ENCODE results near the gene PDGFA.

The PDGFA gene

DNA sequence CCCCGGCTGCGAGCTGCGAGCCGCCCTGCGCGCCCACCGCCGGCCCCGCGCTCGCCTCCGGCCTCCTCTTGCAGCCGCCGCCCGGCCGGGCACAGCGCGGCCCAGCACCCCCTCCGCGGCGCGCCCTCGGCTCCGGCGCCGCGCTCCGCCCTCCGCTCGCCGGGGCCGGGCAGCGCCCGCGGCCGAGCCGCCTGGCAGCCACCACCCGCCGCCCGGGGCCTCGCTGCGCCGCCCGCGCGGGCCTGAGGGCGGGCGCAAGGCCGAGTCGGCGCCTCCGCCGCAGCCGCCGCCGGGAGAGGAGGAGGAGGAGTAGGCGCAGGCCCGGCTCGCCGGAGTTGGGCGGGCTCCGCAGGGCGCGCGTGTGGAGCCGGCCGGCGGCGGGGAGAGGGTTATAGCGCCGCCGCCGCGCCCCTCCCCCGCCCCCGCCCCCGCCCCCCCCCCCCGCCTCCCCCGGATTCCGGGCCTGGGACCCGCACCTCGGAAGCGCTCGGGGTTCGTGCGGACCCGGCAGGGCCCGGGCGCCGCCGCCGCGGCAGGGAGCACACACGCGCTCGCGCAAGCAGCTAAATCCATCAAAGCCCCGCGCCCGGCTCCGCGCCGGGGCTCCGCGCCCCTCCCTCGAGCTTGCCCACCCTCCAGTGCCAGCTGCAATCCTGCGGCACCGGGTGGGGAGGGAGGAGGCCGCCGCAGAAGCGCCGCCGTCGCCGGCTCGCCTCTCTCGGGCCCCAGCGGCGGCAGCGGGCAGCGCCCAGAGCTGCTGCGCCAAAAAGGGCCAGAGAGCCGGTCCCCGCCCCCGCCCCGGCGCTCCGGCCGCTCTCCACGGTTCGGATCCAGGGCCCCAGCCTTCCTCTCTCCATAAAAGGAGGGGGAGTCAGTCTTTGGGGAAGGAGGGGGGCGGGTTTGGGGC is at the start of gene PDGFA:
Gene PDGFA, minus strand, starts transcription at position 363 of the 907 bp plus-strand sequence. CDS start 845 bp downstream, outside the sequence.
- no peak for DNase-seq (ENCODE audit: low read depth, low spot score)

DNA sequence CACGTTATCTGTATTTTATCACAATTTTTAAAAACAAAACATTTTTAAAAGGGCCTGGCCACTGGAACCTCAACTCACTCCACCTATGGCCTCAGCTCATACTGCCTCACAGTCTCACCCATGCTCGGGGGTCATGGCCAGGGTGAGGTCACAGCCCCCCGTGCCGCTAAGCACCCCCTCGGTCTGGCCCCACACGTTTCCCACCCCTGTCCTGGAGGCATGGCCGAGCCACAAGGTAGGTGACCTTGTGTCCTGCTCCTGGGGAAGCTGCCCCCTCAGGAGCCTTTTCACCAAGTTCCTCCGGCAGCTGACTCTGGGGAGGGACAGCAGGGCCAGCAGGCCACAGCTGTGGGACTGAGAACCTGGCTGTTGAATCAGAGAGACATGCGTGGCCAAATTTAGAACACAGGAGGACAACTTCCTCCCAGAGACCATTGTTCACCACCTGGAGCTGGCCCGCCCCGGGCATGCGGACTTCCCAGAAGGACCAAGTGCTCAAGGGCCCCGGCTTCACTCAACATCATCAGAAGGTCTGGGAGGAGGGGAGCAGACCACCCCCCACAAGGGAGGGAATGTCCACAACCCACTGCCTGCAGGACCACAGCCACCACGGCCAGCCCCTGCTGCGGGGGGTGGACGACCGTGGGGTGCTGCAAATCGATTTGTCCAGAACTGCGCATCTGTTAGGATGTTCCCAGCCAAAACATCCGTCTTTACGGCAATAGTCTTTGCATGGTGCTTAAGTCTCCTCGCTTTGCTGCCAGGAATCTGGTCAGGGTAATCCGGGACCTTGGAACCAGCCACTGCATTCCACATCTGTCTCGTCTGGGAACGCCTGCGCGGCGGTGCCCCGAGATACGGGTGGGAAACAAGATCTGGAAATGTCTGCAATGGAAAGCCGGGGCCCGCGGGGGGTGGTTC is 48.6 kb upstream of the PDGFA start:
- no peak for DNase-seq (ENCODE audit: low read depth, low spot score)

DNA sequence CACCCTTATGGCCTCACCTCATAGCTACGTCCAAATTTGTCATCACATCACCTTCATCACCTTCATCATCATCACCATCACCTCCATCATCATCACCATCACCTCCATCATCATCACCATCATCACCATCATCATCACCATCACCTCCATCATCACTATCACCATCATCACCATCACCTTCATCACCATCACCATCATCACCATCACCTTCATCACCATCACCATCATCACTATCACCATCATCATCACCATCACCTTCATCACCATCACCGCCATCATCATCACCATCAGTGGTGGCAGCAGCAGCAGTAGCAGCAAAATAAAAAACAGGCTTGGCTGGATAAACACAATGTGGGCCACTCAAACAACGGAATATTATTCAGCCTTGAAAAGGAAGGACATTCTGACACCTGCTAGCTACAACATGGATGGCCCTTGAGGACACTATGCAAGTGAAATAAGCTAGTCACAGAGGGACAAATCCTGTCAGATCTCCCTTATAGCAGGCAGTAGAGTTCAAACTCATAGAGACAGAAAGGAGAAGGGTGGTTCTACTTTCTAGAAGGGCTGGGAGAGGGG is 47.7 kb upstream of the PDGFA start:
- DNase-seq (ENCODE audit: low read depth, low spot score): no peak

DNA sequence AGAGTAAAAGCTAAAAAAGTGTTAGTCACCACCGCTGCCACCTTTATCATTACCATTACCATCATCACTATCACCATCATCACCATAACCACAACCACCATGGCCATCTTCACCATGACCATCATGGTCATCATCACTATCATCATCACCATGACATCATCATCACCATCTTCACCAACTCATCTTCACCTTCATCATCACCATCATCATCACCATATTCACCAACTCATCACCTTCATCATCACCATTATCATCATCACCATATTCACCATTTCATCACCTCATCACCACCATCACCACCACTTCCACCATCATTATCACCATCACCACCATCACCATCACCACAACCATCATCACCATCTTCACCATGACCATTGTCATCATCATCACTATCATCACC is 46.5 kb upstream of the PDGFA start:
- no peak for DNase-seq (ENCODE audit: low read depth, low spot score)

DNA sequence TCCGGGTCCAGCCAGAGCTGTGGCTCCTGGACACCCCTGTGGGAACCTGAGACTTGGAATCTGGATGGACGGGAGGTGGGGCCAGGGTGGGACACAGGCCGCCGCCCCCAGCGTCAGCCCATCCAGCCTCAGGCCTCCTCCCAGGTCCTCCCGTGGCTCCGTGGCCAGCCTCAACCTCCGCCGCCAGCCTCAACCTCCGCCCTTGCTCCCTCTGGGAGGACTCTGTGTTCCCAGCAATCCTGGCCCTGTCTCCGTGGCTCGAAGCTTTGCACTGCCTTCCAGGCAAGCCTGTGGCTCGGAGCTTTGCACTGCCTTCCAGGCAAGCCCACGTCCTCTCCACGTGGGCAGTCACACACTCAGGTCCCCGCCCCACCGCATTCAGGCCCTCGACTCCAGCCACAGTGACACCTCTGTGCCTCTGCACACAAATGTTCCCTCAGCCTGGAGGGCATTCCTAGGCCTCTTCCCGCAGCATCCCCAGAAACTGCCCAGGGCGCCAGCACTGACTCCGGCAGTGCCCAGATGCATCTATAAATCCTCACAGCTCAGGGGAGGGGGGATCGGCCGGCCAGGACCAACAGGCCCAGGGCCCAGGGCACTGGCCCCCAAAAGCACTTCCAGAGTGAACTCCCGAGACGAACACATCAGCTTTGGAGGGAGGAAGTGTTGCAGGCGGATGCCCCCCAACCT is 44.7 kb upstream of the PDGFA start:
- no peak for DNase-seq (ENCODE audit: low read depth, low spot score)

DNA sequence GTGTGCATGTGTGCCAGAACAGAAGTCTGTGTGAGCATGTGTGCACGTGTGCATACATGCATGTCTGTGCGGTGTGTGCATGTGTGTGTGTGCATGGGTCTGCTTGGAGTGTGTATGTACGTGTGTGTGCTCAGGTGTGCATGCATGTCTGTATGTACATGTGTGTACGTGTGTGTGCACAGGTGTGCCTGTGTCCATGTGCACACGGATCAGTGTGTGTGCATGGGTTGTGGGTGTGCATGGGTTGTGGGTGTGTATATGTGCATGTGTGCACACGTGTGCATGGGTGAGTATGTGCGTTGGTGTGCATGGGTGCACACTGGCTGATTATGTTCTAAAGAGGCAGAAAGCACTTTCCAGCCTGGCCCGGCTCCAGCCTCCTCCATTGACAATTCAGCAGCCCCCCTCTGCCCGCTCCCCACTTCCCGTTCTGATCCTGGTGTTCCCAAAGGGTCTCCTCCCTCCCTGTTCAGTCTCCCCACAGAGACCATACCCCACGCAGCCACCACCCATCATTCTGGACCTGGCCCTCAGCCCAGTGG is 44.1 kb upstream of the PDGFA start:
- no peak for DNase-seq (ENCODE audit: low read depth, low spot score)

DNA sequence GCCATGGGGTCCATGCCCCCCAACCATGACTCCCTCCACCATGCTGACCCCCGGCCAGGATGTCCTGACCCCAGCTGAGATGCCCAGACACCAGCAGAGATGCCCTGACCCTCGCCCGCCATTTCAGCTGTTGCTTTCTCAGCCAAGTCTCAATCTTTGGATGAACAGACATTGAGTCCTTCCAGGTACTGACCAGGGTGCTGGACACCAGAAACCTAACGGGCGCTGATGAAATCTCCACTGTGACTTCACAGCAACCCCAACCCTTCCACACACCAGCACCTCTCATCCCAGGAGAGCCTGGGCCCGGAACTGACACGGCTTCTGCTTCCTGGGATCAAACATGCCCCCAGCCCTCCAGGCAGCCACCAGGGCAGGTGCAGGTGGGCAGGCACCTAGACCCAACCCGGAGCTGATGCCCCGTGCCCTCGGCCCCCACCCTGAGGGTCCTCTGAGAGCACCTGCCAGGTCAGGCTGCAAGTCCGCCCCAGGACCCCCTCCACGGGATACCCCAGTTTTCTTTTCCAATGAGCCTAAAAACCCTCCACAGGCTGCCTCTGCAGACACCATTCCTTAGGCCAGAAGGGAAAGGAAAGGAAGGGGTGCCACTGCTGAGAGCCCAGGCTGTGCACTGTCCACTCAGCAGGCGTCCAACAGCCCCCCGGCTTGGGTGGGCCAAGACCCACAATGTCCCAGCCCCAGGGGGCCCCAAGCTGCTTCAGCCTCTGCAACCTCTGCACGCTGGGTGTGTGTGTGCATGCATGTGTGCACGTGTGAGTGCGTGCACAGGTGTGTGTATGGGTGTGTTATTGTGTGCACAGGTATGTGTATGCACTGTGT is 43.4 kb upstream of the PDGFA start:
- no peak for DNase-seq (ENCODE audit: low read depth, low spot score)

DNA sequence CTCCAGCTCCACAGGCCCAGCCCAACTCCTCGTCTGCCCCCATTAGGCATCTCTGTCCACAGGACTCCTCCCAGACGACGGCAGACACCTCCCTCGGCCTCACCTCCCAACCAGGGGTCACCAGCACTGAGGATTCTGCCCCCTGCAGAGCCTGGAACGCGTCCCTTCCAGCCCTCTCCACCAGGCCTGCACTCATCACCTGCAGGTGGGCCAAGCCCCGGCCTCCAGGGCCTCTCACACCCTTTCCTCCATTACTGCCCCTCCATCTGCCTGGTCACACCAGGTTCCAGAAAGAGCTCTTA is 42.7 kb upstream of the PDGFA start:
- DNase-seq (ENCODE audit: low read depth, low spot score): no peak

DNA sequence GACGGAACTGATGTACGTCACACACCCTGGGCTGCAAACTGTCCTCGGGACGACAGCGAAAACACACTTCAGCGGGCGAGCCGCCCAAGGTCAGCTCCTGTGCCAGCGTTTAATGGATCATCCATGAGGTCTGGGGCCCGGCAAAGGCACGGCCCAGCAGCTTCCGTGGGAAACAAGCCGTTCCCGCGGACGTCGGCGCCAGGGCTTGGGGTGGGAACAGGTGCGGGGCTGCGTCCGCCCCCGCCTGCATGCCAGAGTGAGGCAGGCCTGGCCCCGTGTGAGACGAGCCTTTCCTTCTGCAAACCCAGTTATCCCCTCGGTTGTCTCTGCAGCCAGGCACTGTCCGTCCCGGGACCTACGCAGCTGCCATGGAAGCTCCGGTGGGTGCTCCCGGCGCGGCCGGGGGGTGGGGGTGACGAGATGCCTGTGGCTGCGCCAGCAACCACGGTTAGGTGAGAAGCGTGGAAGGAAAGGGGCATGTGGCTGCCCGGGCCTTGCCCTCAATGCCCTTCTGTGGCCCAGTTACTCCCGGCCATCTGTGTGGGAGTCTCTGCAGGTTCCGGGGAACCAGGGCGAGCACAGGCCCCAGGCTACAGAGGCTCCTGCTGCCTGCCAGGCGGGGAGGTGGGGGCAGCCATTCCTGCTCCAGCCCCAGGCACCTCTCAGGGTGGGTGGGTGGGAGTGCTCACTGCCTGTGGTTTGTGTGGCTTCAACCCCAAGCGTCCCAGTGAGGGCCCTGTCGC is 42.2 kb upstream of the PDGFA start:
- no peak for DNase-seq (ENCODE audit: low read depth, low spot score)

DNA sequence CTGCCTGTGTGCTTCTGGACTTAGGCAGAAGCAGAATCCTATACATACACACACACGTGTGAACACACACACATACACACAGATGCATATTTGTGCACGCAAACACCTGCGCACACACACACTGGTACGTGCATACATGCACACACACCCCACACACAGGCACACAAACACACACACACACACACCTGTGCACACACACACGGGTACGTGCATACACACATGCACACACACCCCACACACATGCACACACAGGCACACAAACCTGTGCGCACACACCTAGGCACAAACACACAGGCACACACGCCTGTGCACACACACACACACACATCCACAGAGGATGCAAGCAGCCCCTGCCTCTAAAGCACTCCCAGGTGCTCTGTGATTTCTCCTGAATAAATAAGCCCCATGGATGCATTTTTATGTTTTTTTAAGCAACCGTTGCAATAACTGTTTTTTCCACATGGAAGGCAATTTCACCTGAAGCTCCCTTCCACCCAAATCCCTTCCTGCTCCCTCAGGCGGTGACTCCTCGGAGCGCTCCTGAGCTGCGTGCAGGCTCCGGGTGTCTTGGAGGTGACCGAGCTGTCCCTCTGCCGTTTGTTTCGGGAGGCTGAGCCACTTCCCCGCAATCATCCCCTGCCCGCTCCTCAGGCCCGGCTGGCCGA is 41.5 kb upstream of the PDGFA start:
- DNase-seq (ENCODE audit: low read depth, low spot score): no peak

DNA sequence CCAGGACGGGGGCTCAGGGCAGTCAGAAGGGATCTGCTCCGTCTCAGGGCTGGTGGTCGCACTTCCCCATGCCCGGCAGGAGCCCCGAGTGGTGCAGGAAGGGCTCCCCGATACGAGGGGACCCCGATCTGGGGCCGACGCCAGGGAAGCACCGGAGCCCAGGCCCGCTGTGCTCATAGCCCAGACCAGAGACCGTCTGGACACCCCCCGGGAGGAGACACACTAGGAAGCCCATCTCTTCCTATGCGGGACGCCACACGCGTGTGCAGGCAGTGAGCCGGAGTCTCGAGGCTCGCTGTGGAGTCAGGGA is 39.7 kb upstream of the PDGFA start:
- DNase-seq (ENCODE audit: low read depth, low spot score): no peak

DNA sequence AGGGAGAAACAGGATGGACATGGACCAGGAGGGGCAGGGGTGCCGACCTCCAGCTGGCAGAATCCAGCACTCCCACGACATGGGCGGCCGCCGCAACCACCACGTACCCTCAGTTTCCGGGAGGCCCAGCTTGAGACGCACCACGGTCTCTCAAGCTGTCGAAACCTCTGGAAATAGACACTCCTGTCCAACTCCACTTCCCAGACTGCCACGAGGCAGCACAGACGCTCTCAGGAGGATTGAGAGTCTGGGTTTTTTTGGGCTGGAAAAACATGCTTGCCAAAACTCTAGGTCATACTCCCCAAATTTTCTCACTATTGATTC is 37.9 kb upstream of the PDGFA start:
- no peak for DNase-seq (ENCODE audit: low read depth, low spot score)

DNA sequence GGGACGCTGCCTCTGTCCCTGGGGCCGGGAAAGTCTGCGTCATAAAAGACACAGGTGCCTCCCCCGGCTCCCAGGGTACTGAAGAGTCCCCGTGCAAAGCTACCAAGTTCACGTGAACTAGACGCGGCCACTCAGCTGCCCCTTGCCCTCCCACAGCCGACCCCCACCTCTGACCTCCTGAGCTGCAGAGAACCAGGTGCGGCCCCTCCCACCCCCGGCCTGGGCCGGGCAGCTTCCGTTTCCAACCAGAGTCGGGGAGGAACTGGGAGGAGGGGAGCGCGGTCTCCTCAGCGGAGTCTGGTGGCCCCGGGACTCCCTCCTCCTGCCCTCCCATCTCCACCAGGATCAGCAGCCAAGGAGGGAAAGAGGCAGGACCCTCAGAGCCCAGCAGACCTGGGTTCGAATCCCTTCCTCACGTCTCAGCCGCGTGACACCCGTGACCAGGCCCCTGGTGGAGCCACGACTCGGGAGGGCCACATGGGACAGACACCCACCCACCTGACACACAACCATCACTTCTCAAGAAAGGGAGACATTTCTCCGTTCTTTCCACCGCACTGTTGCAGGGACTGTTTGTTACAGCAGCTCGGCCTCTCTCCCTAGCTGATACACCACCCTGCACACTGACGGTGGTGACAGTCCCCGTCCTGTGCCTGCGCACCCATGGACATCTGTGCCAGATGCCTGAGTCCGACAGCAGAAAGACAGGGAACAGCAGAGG is 37.4 kb upstream of the PDGFA start:
- no peak for DNase-seq (ENCODE audit: low read depth, low spot score)

DNA sequence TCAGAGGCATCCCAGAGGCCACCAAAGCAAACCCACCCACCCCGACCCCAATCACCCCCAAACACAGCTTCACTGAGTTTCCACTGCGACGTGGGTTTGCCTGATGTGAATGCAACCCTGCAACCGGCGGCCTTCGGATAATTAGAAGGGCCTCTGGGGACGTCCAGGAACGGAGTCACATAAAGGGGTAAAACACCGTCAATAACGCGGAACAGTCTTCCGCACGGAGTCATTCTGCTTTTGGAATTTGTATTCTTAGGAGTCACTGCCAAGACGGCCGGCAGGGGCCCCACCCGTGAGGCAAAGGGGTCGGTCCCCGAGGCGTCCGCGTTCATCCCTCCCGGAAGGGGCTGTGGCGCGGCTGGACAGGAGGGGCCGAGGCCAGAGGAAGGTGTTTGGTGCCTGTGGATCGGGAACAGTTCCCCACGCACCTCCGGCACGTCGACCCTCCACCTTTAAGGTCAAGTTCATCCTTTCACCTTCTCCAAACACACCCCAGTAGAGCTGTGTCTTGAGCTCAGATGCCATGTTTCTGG is 36.7 kb upstream of the PDGFA start:
- no peak for DNase-seq (ENCODE audit: low read depth, low spot score)

DNA sequence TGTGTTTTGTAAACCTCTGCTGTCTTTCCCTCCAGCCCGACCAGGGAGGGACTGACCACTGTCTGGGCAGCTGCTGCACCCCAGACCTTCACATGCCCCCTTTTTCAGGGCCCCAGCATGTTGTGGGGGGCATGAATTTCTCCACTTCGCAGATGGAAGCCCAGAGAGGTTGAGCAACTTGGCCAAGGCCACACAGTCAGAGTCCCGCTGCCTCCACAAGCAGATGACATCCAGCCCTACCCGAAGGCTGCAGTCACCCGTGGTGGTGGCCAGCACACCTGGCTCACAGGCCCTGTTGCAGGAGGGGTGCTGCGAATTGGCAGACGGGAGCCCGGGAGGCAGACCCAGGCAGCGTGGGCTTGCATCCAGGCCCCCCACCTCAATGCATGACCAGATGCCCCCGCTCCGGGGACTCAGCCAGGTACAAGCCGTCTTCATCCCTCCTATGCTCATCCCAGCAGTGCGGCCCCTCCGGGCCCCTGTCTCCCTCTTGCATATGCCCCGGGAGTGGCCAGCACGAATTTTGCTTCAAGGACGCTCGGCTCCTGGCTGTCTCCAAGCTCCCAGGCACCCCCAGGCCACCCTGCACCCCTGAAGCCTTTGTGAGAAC is 36.0 kb upstream of the PDGFA start:
- no peak for DNase-seq (ENCODE audit: low read depth, low spot score)

DNA sequence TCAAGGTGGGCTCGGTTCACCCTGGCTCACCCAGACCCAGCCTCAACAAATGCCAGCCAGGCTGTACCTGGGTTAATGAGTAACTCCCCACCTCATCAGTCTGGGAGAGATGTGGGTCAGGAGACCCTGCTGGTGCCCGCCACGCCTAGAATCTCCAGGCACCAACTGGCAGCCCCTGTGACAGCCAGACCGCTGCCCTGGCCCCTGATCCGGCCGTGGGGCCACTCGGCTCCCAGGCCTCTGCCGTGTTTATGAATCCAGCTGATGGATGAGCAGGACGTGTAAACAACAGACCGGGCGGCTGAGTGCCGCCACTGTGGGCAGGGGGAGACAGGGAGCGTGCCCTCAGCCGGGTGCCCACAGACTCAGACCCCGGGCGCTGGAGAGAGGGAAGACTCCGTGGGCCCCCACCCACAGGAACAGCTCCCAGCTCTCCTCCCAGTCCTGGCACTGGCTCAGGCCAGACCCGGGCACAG is 34.0 kb upstream of the PDGFA start:
- no peak for DNase-seq (ENCODE audit: low read depth, low spot score)

DNA sequence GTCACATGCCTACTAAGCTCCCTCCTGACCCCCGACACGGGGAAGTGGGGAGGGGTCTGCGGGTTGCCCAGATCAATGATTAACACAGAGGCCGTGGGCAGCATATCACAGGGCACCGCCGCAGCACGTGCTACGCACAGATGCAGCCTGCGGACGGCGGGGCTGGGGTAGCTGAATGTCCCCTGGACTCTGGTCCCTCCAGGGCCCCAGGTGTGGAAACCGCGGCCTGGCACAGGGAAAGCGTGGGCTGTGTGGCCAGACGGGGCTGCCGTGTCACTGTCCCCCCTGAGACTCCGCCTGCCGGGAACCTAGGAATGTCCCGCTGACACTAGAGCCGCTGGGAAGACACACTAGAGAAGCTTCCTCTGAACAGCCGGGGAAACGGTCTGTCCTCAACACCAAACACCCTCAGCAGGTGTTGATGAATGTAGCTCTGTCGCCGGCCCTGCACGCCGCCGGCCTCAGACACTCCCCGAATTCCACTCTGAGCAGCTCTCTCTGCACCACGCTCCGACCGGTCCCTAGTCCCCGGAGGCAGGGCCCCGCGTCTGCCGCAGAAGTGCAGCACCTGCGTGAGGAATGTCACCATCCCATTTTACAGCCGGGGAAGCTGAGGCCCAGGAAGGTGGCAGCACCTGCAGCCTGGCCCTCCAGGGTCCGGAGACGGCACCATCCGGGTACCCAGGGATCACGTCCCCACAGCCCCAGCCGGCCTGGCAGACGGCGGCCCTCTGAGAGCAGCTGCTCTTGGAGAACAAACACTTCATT is 33.4 kb upstream of the PDGFA start:
- no peak for DNase-seq (ENCODE audit: low read depth, low spot score)

Measured in smooth muscle cell of the brain vasculature (primary cell).